IPS-NIHi7 (cell line): ENCODE measurements around the gene ATP6V0E2.
"Not testable (repeated sequence)": the region's sequence is repeated elsewhere in the genome, so short reads cannot be mapped to it uniquely, and the experiment has no call there.

Experiments
- DNase-seq: peaks from one replicate; pipeline ENCODE4 v3.0.0; 2012; ENCODE audit warnings: mixed read lengths; ENCODE audit errors: extremely low spot score

ATP6V0E2 gene

DNA sequence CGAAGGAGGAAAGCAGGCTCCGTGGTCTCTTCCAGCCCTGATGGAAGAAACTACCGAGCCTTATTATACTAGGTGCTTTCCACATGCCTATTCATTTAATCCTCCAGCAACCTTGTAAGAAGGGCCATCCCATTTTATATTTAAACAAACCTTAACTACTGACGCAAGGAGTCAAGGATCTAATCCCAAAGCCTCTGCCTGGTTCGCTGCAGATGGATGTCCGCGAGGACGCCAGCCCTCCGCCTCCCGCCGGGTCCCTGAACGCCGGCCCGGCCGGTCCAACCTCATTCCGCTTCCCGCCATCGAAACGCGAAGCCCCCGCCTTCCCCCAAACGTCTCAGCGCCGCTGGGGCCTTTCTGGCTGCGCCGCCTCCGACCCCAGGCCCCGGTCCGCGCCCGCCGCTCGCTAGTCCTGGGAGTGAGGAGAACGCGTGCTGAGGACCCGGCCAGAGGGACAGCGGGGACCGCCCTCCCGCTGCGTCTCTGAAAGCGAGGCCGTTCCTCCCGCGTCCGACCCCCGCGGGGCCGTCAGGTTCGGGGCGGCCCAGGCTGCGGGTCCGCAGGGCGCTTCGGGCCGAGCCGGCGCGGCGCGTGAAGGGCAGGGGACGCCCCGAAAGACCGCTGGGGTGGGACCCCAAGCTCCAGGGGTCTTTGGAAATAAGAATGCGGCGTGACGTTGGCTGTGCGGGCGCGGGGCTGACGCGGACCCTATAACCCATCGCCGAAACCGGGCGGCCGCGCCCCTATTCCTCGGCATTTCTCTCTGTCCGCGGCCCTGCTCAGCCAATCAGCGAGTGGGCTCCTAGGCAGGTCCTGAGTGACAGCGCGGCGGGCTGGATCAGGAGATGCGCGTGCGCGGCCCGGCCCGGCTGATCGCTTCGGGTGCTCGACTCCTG lies at the start of gene ATP6V0E2:
Gene ATP6V0E2, plus strand, starts transcription at position 896 of the 896 bp plus-strand sequence. CDS start 97 bp downstream, outside the sequence.
- DNase-seq: peak; percentile 99

DNA sequence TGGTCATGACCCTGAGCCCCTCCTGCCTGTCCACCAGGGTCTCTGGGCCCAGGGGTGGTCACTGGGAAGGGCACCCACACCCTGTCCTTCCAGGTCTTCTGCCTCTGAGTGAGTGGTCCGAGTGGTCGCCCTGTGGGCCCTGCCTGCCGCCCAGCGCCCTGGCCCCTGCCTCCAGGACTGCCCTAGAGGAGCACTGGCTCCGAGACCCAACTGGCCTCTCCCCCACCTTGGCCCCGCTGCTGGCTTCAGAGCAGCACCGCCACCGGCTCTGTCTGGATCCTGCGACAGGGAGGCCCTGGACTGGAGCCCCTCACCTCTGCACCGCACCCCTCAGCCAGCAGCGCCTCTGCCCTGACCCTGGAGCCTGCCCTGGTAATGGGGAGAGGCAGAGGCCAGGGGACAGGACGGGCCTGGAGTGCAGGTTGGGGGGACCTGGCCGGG lies 49.4 kb upstream of the ATP6V0E2 start:
- DNase-seq: no peak

GRCh38 chr7:149824748-149825566 lies 48.8 kb upstream of the ATP6V0E2 start:
- no peak for DNase-seq

DNA sequence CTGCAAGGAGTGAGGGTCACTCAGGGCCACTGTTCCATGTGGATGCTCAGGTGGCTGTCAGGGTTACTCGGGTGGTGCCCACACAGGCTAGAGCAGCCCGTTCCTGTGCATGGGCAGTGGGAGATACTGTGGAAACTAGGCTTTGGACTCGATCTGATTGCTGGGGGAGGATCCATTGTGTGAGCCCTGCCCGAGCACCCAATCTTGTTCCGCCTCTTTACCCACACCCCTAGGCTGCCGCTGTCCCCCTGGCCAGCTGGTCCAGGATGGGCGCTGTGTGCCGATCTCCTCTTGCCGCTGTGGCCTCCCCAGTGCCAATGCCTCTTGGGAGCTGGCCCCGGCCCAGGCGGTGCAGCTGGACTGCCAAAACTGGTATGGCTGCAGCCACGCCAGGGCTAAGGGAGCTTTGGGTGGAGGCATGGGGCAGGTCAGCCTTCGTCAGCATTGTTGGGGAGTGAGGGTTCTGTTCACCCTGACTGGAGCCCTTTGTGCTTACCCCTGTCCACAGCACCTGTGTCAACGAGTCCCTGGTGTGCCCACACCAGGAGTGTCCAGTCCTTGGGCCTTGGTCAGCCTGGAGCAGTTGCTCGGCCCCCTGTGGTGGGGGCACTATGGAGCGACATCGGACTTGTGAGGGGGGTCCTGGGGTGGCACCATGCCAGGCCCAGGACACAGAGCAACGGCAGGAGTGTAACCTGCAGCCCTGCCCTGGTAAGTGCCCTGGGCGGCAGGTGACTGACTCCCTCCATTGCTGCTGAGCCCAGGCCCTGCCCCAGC lies 48.0 kb upstream of the ATP6V0E2 start:
- DNase-seq: no peak

GRCh38 chr7:149826344-149827088 lies 47.3 kb upstream of the ATP6V0E2 start:
- no peak for DNase-seq

- no peak for DNase-seq
These were observed 46.4 kb upstream of the ATP6V0E2 start for GRCh38 chr7:149827089-149827981.

GRCh38 chr7:149828357-149829309 lies 45.1 kb upstream of the ATP6V0E2 start:
- no peak for DNase-seq

GRCh38 chr7:149830527-149830926 lies 43.2 kb upstream of the ATP6V0E2 start:
- not testable (repeated sequence) for DNase-seq

DNA sequence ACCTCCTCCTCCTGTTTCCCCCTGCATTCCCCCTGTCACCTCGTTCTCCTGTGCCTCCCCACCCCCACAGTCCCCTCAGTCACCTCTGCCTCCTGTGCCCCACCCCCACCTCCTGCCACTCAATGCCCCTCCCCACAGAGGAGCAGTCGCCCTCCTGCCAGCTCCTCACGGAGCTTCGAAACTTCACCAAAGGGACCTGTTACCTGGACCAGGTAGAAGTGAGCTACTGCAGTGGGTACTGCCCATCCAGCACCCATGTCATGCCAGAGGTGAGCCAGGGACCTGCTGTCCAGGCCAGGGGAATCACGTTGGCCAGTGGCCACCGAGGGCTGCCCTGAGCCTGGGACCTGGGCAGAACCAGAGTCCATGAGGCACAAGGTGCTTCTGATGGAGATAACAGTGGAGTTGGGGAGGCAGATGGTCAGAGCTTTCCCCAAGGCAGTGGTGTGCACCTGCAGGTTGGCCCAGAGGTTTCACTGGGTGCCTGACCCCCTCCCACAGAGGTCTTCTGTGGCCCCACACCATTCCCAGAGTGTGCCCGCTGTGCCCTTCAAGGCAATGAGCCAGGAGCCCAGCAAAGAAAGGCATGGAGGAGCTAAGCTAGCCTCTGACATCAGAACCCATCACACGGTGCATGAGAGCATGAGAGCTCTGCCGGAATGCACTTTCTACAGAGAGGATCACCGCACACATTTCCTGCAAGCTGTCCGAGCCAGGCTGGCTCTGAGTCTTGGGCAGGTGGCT lies 42.6 kb upstream of the ATP6V0E2 start:
- no peak for DNase-seq

- no peak for DNase-seq
These were observed 42.0 kb upstream of the ATP6V0E2 start for GRCh38 chr7:149831741-149832219.

DNA sequence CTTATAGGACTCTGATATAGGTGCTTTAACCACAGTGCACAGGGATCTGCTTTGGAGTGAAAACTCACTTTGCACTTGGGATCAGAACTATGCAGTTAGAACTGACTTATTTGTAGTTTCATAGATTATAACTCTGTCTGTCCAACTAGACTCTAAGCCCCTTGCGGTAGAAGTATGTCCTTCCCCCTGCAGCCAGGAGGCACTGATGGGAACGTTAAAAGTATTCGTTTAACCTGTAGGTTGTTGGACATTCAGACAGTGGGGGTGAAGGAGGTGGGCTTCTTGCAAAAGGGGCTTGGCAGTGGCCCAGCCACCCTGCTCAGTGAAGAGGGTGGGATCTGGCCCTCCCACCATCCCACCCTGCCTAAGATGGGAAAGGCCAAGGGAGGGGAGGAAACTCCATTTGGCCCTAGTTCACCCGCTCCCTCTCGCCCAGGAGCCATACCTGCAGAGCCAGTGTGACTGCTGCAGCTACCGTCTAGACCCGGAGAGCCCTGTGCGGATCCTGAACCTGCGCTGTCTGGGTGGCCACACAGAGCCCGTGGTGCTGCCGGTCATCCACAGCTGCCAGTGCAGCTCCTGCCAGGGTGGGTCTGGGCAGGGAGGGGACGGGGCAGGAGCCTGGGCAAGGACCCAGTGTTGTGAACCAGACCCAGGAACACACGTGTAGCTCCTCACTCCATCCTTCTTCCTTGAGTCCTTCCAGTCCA lies 41.3 kb upstream of the ATP6V0E2 start:
- DNase-seq: no peak

GRCh38 chr7:149833495-149834130 lies 40.2 kb upstream of the ATP6V0E2 start:
- DNase-seq: no peak

DNA sequence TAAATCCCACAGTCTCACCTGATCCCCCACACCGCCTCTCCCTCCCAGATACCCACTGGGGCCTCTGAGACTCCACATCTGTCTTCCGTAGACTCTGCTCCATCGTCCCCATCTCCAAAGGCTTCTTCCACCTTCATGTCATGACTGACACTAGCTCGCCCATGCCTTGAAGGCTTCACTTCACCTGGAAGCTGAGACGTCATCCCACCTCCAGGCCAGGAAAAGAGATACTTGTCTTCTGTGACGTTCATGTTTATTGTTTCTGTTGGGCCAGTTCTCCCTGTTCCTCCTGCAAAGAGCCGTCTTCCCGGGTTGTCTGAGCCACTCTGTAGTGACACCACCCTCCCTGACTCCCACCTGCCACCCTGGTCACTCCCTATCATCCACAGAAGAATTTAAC lies 39.2 kb upstream of the ATP6V0E2 start:
- DNase-seq: no peak

DNA sequence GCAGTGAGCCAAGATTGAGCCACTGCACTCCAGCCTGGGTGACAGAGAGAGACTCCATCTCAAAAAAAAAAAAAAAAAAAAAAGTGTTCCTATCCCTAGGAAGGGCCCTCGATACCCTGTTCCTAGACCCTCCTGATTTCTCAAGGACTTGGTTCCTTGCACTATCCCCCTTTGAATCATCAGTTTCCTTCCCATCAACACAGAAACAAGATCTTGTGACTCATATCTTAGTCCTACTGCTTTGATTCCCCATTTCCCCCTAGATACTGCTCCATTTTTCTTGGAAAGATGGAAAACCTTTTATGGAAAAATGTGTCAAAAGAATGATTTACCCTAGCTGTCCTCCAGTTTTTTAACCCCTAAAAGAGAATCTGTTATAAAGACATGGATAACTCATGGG lies 37.3 kb upstream of the ATP6V0E2 start:
- no peak for DNase-seq

DNA sequence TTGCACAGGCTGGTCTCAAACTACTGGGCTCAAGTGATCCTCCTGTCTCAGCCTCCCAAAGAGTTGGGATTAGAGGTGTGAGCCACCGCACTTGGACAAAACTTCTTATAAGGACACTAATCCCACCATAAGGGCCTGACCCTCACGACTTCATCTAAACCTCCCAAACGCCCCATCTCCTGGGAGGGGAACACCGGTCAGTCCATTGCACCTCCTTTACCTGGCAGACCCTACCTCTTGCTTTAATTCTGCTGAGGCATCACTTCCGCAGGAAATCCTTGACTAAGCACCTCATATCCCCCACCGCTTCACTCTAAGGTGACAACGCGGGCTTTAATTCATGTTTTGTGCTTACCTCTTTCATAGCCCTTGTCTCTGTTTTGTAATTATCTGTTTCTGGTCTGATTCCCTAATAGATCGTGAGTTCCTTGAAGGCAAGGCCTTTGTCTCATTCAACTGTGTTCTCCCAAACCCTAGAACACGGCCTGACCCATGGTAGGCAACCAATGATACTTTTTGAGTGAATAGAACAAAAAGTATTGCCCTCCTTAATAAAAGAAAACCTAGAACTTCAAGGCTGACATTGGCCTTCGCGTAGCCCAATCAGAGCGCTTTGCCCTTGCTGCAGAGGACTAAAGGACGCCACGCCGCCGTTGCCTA lies 36.1 kb upstream of the ATP6V0E2 start:
- no peak for DNase-seq

DNA sequence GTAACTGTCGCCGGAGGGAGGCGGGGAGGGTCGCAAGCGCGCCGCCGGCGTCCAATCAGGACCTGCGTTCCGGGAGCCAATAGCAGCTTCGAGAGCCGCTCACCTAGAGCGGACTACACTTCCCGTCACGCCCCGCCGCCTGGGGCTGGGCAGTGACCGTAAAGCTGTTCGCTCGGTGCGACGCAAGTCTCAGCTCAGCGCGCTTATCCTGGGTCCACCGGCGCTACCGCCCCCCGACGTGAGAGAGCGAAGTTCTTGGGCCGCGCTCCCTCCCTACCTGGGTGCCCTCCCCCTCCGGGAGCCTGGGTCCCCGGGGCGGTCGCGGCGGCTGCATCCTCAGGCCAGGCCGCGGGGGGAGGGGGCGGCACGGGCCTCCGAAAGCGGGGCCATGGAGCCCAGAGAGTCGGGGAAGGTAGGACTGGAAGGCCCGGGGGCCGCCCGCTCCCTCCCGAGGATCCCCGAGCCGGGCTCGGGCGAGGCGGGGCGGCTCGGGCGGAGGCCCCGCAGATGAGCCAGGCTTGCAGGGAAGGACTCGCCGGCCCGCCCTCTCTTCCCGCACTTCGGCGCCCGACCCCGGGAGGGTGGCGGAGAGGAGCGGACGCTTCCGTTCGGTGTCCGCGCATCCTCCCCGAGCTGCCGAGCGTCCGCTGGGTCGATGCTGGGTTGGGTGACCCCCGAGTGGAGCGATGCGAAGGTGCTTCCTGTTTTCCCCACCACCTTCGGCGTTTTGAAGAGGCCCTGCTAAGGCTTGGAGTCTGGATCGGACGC lies 35.4 kb upstream of the ATP6V0E2 start, which contains the start of gene ZNF862:
Gene ZNF862, plus strand, starts transcription at position 152 of the 768 bp plus-strand sequence. Its CDS starts 237 bp downstream, at position 389.
- peak; percentile 100 for DNase-seq
